HEK293 (cell line): ENCODE data around the gene ZNF672.

Experiments used
- CTCF ChIA-PET: fragments of 350-600 bp; formaldehyde crosslinking; extraction: SDS; loops from one replicate; lab custom pipeline; 2021; ENCODE audit warnings: antibody characterized with exemption; lab: Yijun Ruan, JAX
- POLR2A ChIA-PET: fragments of 300-600 bp; formaldehyde crosslinking; extraction: SDS; loops from one replicate; lab custom pipeline; 2020; ENCODE audit warnings: antibody characterized with exemption, inconsistent platforms; lab: Yijun Ruan, JAX
- H3K27ac ChIP-seq: fragments of 200-500 bp; sonication (Bioruptor generic); 2 replicates; pipeline ENCODE4 v1.5.1; 2014; ENCODE audit warnings: low read depth, low read length, control low read depth, inconsistent platforms; ENCODE audit errors: extremely low read depth
- H3K36me3 ChIP-seq, 2 experiments: fragments of 200-500 bp in 1 of 2; sonication (Bioruptor generic) in 1 of 2; 1 replicate in 1 of 2; 2 replicates in 1 of 2; pipeline ENCODE4 v1.5.1; 2014 to 2017; ENCODE audit warnings: inconsistent platforms in 2 of 2, low read length in 2 of 2; ENCODE audit not compliant: control insufficient read depth in 2 of 2, insufficient read depth in 1 of 2
- H3K4me1 ChIP-seq: fragments of 200-500 bp; sonication (Bioruptor generic); 2 replicates; pipeline ENCODE4 v1.5.1; 2014; ENCODE audit warnings: mild to moderate bottlenecking, low read length, inconsistent platforms; ENCODE audit not compliant: control insufficient read depth, insufficient read depth
- H3K4me3 ChIP-seq: 2 replicates; pipeline ENCODE4 v1.5.1; 2011; ENCODE audit warnings: low read depth, mild to moderate bottlenecking, control low read depth, low read length, moderate library complexity
- H3K9me3 ChIP-seq: fragments of 200-500 bp; sonication (Bioruptor generic); 2 replicates; pipeline ENCODE4 v1.5.1; 2014; ENCODE audit warnings: low read depth, low read length, inconsistent platforms; ENCODE audit not compliant: control insufficient read depth, insufficient read depth
- HOXA7 ChIP-seq: sonication (generic); formaldehyde crosslinking; IDR thresholded peaks from 2 replicates; pipeline ENCODE4 v1.8.1; 2022; ENCODE audit warnings: missing genetic modification reagents, borderline replicate concordance
- PRDM10 ChIP-seq: fragments of 450-650 bp; formaldehyde crosslinking; IDR thresholded peaks from 2 replicates; pipeline ENCODE4 v1.5.1; 2016; ENCODE audit warnings: missing biosample characterization, missing genetic modification characterization
- ZBTB17 ChIP-seq: fragments of 450-650 bp; formaldehyde crosslinking; IDR thresholded peaks from 2 replicates; pipeline ENCODE4 v1.5.1; 2016; ENCODE audit warnings: missing biosample characterization, missing genetic modification characterization
- ZBTB49 ChIP-seq: fragments of 450-650 bp; formaldehyde crosslinking; IDR thresholded peaks from 2 replicates; pipeline ENCODE4 v1.5.1; 2016; ENCODE audit warnings: missing biosample characterization, missing genetic modification characterization, low read depth
- ZFP69B ChIP-seq: fragments of 450-650 bp; formaldehyde crosslinking; IDR thresholded peaks from 2 replicates; pipeline ENCODE4 v1.5.1; 2016; ENCODE audit warnings: missing biosample characterization, missing genetic modification characterization
- ZNF248 ChIP-seq: fragments of 450-650 bp; formaldehyde crosslinking; IDR thresholded peaks from 2 replicates; pipeline ENCODE4 v1.5.1; 2017; ENCODE audit warnings: missing biosample characterization, missing genetic modification characterization
- ZNF311 ChIP-seq: fragments of 450-650 bp; formaldehyde crosslinking; IDR thresholded peaks from 2 replicates; pipeline ENCODE4 v1.5.1; 2017; ENCODE audit warnings: missing biosample characterization, missing genetic modification characterization, borderline replicate concordance
- ZNF362 ChIP-seq: fragments of 450-650 bp; formaldehyde crosslinking; IDR thresholded peaks from 2 replicates; pipeline ENCODE4 v1.5.1; 2016; ENCODE audit warnings: missing biosample characterization, missing genetic modification characterization
- ZNF416 ChIP-seq: fragments of 450-650 bp; formaldehyde crosslinking; IDR thresholded peaks from 2 replicates; pipeline ENCODE4 v1.5.1; 2016; ENCODE audit warnings: missing biosample characterization, missing genetic modification characterization
- ZNF530 ChIP-seq: fragments of 450-650 bp; formaldehyde crosslinking; IDR thresholded peaks from 2 replicates; pipeline ENCODE4 v1.5.1; 2016; ENCODE audit warnings: low read depth, missing biosample characterization, missing genetic modification characterization
- ZNF549 ChIP-seq: fragments of 450-650 bp; IDR thresholded peaks from 2 replicates; pipeline ENCODE4 v1.5.1; 2018; ENCODE audit warnings: missing biosample characterization, missing genetic modification characterization, mild to moderate bottlenecking, inconsistent platforms, moderate library complexity
- ZNF558 ChIP-seq: fragments of 450-650 bp; formaldehyde crosslinking; IDR thresholded peaks from 2 replicates; pipeline ENCODE4 v1.5.1; 2016; ENCODE audit warnings: missing biosample characterization, missing genetic modification characterization
- ZNF580 ChIP-seq: fragments of 450-650 bp; formaldehyde crosslinking; IDR thresholded peaks from 2 replicates; pipeline ENCODE4 v1.5.1; 2016; ENCODE audit warnings: missing biosample characterization, missing genetic modification characterization
- ZNF624 ChIP-seq: fragments of 450-650 bp; formaldehyde crosslinking; IDR thresholded peaks from 2 replicates; pipeline ENCODE4 v1.5.1; 2017; ENCODE audit warnings: missing biosample characterization, missing genetic modification characterization
- ZNF639 ChIP-seq: fragments of 450-650 bp; formaldehyde crosslinking; IDR thresholded peaks from 2 replicates; pipeline ENCODE4 v1.5.1; 2016; ENCODE audit warnings: missing biosample characterization, missing genetic modification characterization
- ZNF660 ChIP-seq: fragments of 450-650 bp; IDR thresholded peaks from 2 replicates; pipeline ENCODE4 v1.5.1; 2018; ENCODE audit warnings: missing biosample characterization, mild to moderate bottlenecking, missing genetic modification characterization
- ZSCAN18 ChIP-seq: fragments of 450-650 bp; formaldehyde crosslinking; IDR thresholded peaks from 2 replicates; pipeline ENCODE4 v1.5.1; 2016; ENCODE audit warnings: missing biosample characterization, missing genetic modification characterization
- ZSCAN30 ChIP-seq: fragments of 450-650 bp; IDR thresholded peaks from 2 replicates; pipeline ENCODE4 v1.5.1; 2018; ENCODE audit warnings: missing biosample characterization, mild to moderate bottlenecking, missing genetic modification characterization, moderate library complexity

Gene ZNF672

GRCh38 chr1:248848602-248849001, 10.6 kb downstream of the ZNF672 start:
- no peak overlapping the region for H3K27ac ChIP-seq
- TF ChIP-seq ZNF549 (tag by site-specific recombination) (no peak), ZNF362 (tag by site-specific recombination) (no peak), ZBTB49 (tag by site-specific recombination) (no peak), ZNF558 (tag by site-specific recombination) (no peak), ZNF311 (tag by site-specific recombination) (no peak), ZNF530 (no peak), ZNF639 (tag by site-specific recombination) (no peak), ZSCAN18 (tag by site-specific recombination) (no peak), ZSCAN30 (tag by site-specific recombination) (no peak), ZBTB17 (tag by site-specific recombination) (no peak), ZFP69B (no peak)
- H3K4me3 ChIP-seq: no peak overlapping the region
- H3K36me3 ChIP-seq: peaks cover 0 to 91% of the 10 kb centered on the region in 2 experiments; a peak in 1 of 3 replicates
- POLR2A ChIA-PET: no interaction called here
- CTCF ChIA-PET: interaction anchor here (1.1 kb wide), 1 partner anchor 58 kb away, joined by 3 read pairs; no protein-coding TSS in a partner anchor
- no peaks in the 10 kb centered on the region for H3K4me1 ChIP-seq
- no peaks in the 10 kb centered on the region for H3K9me3 ChIP-seq

- no peak for TF ChIP-seq ZNF624
- TF ChIP-seq ZNF416: no peak
- TF ChIP-seq ZNF248 (tag by site-specific recombination): no peak
- TF ChIP-seq ZBTB49 (tag by site-specific recombination): no peak
- no peak for TF ChIP-seq PRDM10 (tag by site-specific recombination)
- TF ChIP-seq ZNF660 (tag by site-specific recombination): no peak
- no peak for TF ChIP-seq ZNF580 (tag by site-specific recombination)
- no peak for TF ChIP-seq HOXA7
- ChIA-PET POLR2A (no interaction called here), CTCF (interaction anchor here (1.0 to 1.1 kb wide), 2 partner anchors 9 to 57 kb away, joined by 3 read pairs; no protein-coding TSS in a partner anchor)
- Histone ChIP-seq H3K36me3 (peaks cover 0 to 96% of the 10 kb centered on the region in 2 experiments; a peak in 1 of 3 replicates), H3K4me1 (no peaks in the 10 kb centered on the region), H3K9me3 (no peaks in the 10 kb centered on the region), H3K27ac (no peak overlapping the region), H3K4me3 (no peak overlapping the region)
Observed at GRCh38 chr1:248849152-248849551, 11.1 kb downstream of the ZNF672 start.
